HT-29 (cell line): ENCODE data around the gene SARS1. TPM values are rescaled to one million over a fixed set of nuclear protein-coding genes. Genes with fewer than 3 reads are reported as not detected.
A peak's percentile ranks its signal among the peaks of the same experiment; 100 is the strongest.
"Not testable (repeated sequence)": the region's sequence is repeated elsewhere in the genome, so short reads cannot be mapped to it uniquely, and the experiment has no call there.

ENCODE experiments used
- DNase-seq: peaks from one replicate; pipeline ENCODE4 v3.0.0-alpha.2; 2015; ENCODE audit warnings: low spot score
- total RNA-seq: library from RNA; depleted of rRNA; stranded (reverse); fragments of >200 nt; shearing (Covaris generic); gene quantifications from 2 replicates; pipeline ENCODE4 v1.2.3, GENCODE V29; 2014; rRNA removed

SARS1 gene
- 109 and 125 TPM in 2 replicates for total RNA-seq

GRCh38 chr1:109213824-109214693 is at the start of gene SARS1:
Gene SARS1, plus strand, starts transcription at chr1:109213918. Its CDS starts 75 bp downstream, at chr1:109213993.
- peak; percentile 88 for DNase-seq

- DNase-seq = no peak
These were observed 49.2 kb upstream of the SARS1 start for GRCh38 chr1:109164538-109164937.

- DNase-seq = no peak
These were observed 46.7 kb upstream of the SARS1 start for GRCh38 chr1:109167001-109167506.

GRCh38 chr1:109170035-109170764 is 43.5 kb upstream of the SARS1 start:
- no peak for DNase-seq

- no peak for DNase-seq
These were observed 42.1 kb upstream of the SARS1 start for GRCh38 chr1:109171646-109172045.

GRCh38 chr1:109176349-109176748 is 37.4 kb upstream of the SARS1 start:
- DNase-seq = not testable (repeated sequence)

GRCh38 chr1:109180715-109181084 is 33.0 kb upstream of the SARS1 start:
- not testable (repeated sequence) for DNase-seq

GRCh38 chr1:109181085-109181806 is 32.5 kb upstream of the SARS1 start:
- peak; percentile 78 for DNase-seq

- DNase-seq = no peak
These were observed 31.9 kb upstream of the SARS1 start for GRCh38 chr1:109181807-109182163.

GRCh38 chr1:109183058-109183738 is 30.5 kb upstream of the SARS1 start:
- DNase-seq = no peak

- DNase-seq = no peak
These were observed 29.0 kb upstream of the SARS1 start for GRCh38 chr1:109184687-109185086.

GRCh38 chr1:109185357-109185756 is 28.4 kb upstream of the SARS1 start:
- DNase-seq = no peak

- no peak for DNase-seq
These were observed 27.6 kb upstream of the SARS1 start for GRCh38 chr1:109185990-109186732.

GRCh38 chr1:109186733-109187086 is 27.0 kb upstream of the SARS1 start:
- no peak for DNase-seq

GRCh38 chr1:109187127-109187526 is 26.6 kb upstream of the SARS1 start:
- DNase-seq = no peak

- no peak for DNase-seq
These were observed 25.5 kb upstream of the SARS1 start for GRCh38 chr1:109188200-109188599.

GRCh38 chr1:109188781-109189180 is 24.9 kb upstream of the SARS1 start:
- no peak for DNase-seq

- DNase-seq = no peak
These were observed 23.5 kb upstream of the SARS1 start for GRCh38 chr1:109190189-109190588.

- DNase-seq = peak; percentile 62
These were observed 22.3 kb upstream of the SARS1 start for GRCh38 chr1:109191377-109191776.

GRCh38 chr1:109191891-109192290 is 21.8 kb upstream of the SARS1 start:
- no peak for DNase-seq

- DNase-seq = no peak
These were observed 21.3 kb upstream of the SARS1 start for GRCh38 chr1:109192433-109192832.
